Tibial nerve (tissue), 4 donors: ENCODE results near the gene CAMKMT. TPM values are rescaled to one million over a fixed set of nuclear protein-coding genes. Genes with fewer than 3 reads are reported as not detected.

Source experiments
- DNase-seq, 2 donors: peaks; one replicate each; pipeline ENCODE4 v3.0.0-alpha.2; 2019; ENCODE audit warnings: low spot score in 2 of 2
- H3K27ac ChIP-seq, 4 donors: fragments of 200-600 bp; sonication (generic) in 3 of 4; one replicate each; pipeline ENCODE4 v1.5.1; 2017 to 2019; ENCODE audit warnings: mild to moderate bottlenecking in 1 of 4
- H3K27me3 ChIP-seq, 2 donors: fragments of 200-600 bp; sonication (generic) in 1 of 2; one replicate each; pipeline versions ENCODE4 v1.5.1 to v1.6.0; 2017 to 2019
- H3K36me3 ChIP-seq, 3 donors: fragments of 200-600 bp; sonication (generic); one replicate each; pipeline ENCODE4 v1.5.1; 2018 to 2019
- H3K4me1 ChIP-seq, 4 donors: fragments of 200-600 bp; sonication (generic) in 3 of 4; one replicate each; pipeline ENCODE4 v1.5.1; 2017 to 2019
- H3K4me3 ChIP-seq, 4 donors: fragments of 200-600 bp; sonication (generic) in 3 of 4; one replicate each; pipeline ENCODE4 v1.5.1; 2017 to 2019; ENCODE audit warnings: mild to moderate bottlenecking in 1 of 4, moderate library complexity in 1 of 4
- H3K9me3 ChIP-seq, 4 donors: fragments of 200-600 bp; sonication (generic) in 3 of 4; one replicate each; pipeline ENCODE4 v1.5.1; 2017 to 2019
- EP300 ChIP-seq, 2 donors: sonication (generic); formaldehyde crosslinking; IDR thresholded peaks; one replicate each; pipeline ENCODE4 v1.6.1; 2017; ENCODE audit warnings: antibody characterized with exemption in 2 of 2, mild to moderate bottlenecking in 1 of 2
- POLR2A ChIP-seq, 2 donors: fragments of 450-650 bp; IDR thresholded peaks; one replicate each; pipeline ENCODE4 v1.6.1; 2017; ENCODE audit warnings: antibody characterized with exemption in 2 of 2, mild to moderate bottlenecking in 2 of 2, moderate library complexity in 2 of 2
- WGBS, 2 donors: methylation state at CpG; one replicate each; pipeline ENCODE4 v1.1.5; 2018; 5-methylcytosine and 5-hydroxymethylcytosine counted together
- total RNA-seq, 4 donors: library from RNA; depleted of rRNA; stranded (reverse); fragments of >200 nt; gene quantifications; one replicate each; pipeline ENCODE4 v1.1.0, GENCODE V29; 2016
- TF ChIP-seq, protein P1 (sequence below), 5 experiments: fragments of 200-600 bp in 3 of 5; fragments of 450-650 bp in 2 of 5; sonication (generic) in 3 of 5; IDR thresholded peaks; one replicate each; pipeline ENCODE4 v1.5.1; 2016 to 2019; ENCODE audit warnings: antibody characterized with exemption in 5 of 5, mild to moderate bottlenecking in 3 of 5, moderate library complexity in 2 of 5

Gene CAMKMT
- total RNA-seq, 4 donors from 2014 or later, result 8.4 to 14.1 (median 9.7) TPM

DNA sequence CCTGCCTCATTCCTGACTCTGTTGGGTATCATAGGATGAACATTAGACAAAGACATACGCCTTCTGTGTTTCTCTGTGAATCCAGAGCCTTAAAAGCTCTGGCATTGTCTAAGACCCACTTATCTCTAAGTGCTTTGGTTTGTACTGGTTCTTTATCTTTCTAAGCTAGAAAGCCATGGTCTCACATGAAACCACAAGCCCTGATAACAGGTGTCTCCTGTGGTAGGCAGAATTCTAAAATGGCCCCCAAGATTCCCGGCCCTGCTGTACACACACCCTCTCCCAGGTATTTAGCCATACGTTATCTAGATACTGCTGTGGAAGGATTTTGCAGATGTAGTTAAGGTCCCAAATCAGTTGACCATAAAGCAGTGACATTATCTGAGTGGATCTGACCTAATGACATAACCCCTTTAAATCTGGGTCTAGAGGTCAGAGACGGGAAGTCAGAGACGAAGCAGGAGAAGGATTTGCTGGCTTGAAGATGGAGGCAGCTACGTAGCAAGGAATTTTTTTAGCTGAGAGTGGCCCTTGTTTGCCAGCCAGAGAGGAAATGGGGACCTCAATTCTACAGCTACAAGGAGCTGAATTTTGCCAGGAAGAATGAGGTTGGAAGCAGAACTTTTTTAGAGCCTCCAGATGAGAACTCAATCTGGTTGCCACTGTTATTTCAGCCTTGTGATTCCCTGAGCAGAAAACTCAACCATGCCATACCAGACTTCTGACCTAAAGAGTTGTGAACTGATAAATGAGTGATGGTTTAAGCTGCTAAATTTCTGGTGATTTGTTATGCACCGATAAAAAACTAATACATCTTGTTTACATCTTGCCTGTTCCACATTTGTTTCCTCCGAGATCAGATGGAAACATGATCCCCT is 186.7 kb downstream of the CAMKMT start:
- TF ChIP-seq, protein P1, sequence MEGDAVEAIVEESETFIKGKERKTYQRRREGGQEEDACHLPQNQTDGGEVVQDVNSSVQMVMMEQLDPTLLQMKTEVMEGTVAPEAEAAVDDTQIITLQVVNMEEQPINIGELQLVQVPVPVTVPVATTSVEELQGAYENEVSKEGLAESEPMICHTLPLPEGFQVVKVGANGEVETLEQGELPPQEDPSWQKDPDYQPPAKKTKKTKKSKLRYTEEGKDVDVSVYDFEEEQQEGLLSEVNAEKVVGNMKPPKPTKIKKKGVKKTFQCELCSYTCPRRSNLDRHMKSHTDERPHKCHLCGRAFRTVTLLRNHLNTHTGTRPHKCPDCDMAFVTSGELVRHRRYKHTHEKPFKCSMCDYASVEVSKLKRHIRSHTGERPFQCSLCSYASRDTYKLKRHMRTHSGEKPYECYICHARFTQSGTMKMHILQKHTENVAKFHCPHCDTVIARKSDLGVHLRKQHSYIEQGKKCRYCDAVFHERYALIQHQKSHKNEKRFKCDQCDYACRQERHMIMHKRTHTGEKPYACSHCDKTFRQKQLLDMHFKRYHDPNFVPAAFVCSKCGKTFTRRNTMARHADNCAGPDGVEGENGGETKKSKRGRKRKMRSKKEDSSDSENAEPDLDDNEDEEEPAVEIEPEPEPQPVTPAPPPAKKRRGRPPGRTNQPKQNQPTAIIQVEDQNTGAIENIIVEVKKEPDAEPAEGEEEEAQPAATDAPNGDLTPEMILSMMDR (IDR thresholded peaks at IDR 0.05), result no peak
- TF ChIP-seq POLR2A (IDR thresholded peaks at IDR 0.05) (no peak), EP300 (IDR thresholded peaks at IDR 0.05) (no peak)
- Histone ChIP-seq H3K27me3 (no peaks in the 10 kb centered on the region), H3K4me1 (no peaks in the 10 kb centered on the region), H3K4me3 (no peak overlapping the region), H3K9me3 (no peaks in the 10 kb centered on the region), H3K27ac (no peak overlapping the region), H3K36me3 (no peaks in the 10 kb centered on the region)
- 68 to 77% methylated on average over 8 of the region's 8 CpGs for WGBS, 2 donors
- no peak for DNase-seq

GRCh38 chr2:44549099-44549471 is 187.3 kb downstream of the CAMKMT start:
- Histone ChIP-seq H3K4me1 (no peaks in the 10 kb centered on the region), H3K36me3 (no peaks in the 10 kb centered on the region), H3K27ac (no peak overlapping the region), H3K4me3 (no peak overlapping the region), H3K9me3 (no peaks in the 10 kb centered on the region), H3K27me3 (no peaks in the 10 kb centered on the region)
- WGBS, 2 donors, result 63 to 70% methylated on average over 1 of the region's 1 CpG
- DNase-seq, result no peak
- TF ChIP-seq EP300 (IDR thresholded peaks at IDR 0.05) (no peak), POLR2A (IDR thresholded peaks at IDR 0.05) (no peak)
- TF ChIP-seq, protein P1 (IDR thresholded peaks at IDR 0.05), result no peak

- DNase-seq, result no peak
- H3K27ac ChIP-seq, result no peak overlapping the region
- TF ChIP-seq, protein P1 (IDR thresholded peaks at IDR 0.05), result no peak
- no peak for TF ChIP-seq POLR2A (IDR thresholded peaks at IDR 0.05)
- TF ChIP-seq EP300 (IDR thresholded peaks at IDR 0.05), result no peak
- no peak overlapping the region for H3K4me3 ChIP-seq
- H3K9me3 ChIP-seq, result no peaks in the 10 kb centered on the region
- H3K4me1 ChIP-seq, result no peaks in the 10 kb centered on the region
- no peaks in the 10 kb centered on the region for H3K36me3 ChIP-seq
- WGBS, 2 donors, result 94 to 95% methylated on average over 4 of the region's 4 CpGs
- H3K27me3 ChIP-seq, result no peaks in the 10 kb centered on the region
Observed at GRCh38 chr2:44549856-44550255, 188.1 kb downstream of the CAMKMT start.

GRCh38 chr2:44550561-44550960 is 188.8 kb downstream of the CAMKMT start:
- Histone ChIP-seq H3K36me3 (no peaks in the 10 kb centered on the region), H3K4me3 (no peak overlapping the region), H3K27ac (no peak overlapping the region), H3K27me3 (no peaks in the 10 kb centered on the region), H3K4me1 (no peaks in the 10 kb centered on the region), H3K9me3 (no peaks in the 10 kb centered on the region)
- TF ChIP-seq, protein P1 (IDR thresholded peaks at IDR 0.05), result no peak
- TF ChIP-seq EP300 (IDR thresholded peaks at IDR 0.05) (no peak), POLR2A (IDR thresholded peaks at IDR 0.05) (no peak)
- DNase-seq, result no peak
- 94 to 97% methylated on average over 2 of the region's 2 CpGs for WGBS, 2 donors

GRCh38 chr2:44551497-44551896 is 189.8 kb downstream of the CAMKMT start:
- no peak for DNase-seq
- WGBS, 2 donors, result 88 to 89% methylated on average over 1 of the region's 1 CpG
- H3K4me3 ChIP-seq, result no peak overlapping the region
- no peak for TF ChIP-seq EP300 (IDR thresholded peaks at IDR 0.05)
- TF ChIP-seq, protein P1 (IDR thresholded peaks at IDR 0.05), result no peak
- no peak for TF ChIP-seq POLR2A (IDR thresholded peaks at IDR 0.05)
- H3K36me3 ChIP-seq, result no peaks in the 10 kb centered on the region
- no peaks in the 10 kb centered on the region for H3K27me3 ChIP-seq
- H3K9me3 ChIP-seq, result no peaks in the 10 kb centered on the region
- no peak overlapping the region for H3K27ac ChIP-seq
- no peaks in the 10 kb centered on the region for H3K4me1 ChIP-seq
